ENCODE results near the gene PRH1.

The PRH1 gene

DNA sequence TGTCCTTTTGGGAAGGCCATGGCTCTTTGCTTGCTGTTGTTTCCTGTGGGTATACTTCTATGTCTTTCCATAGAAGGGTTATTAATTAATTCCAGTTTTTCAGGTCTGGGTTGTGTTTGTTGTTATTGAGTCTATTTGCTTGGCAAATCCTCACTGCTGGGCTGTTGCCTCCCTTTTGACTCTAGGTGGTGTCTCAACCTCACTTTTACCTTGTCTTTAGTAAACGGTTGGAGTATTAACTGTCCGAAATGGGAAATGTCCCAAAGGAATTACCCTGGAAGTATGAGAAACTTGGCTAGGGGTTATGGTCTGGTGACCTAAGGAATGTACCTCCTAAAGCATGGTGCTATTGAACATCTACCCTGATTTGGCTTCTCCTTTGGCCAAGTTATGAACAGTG, 16.7 kb downstream of the PRH1 start:
- Histone ChIP-seq H3K9me3 (ENCODE audit: severe bottlenecking) (no peaks in the 10 kb centered on the region), H3K4me3 (ENCODE audit: severe bottlenecking) (no peak overlapping the region), H3K27ac (ENCODE audit: poor library complexity, severe bottlenecking) (no peak overlapping the region), H3K4me1 (ENCODE audit: insufficient read depth, poor library complexity, severe bottlenecking) (no peaks in the 10 kb centered on the region), H3K36me3 (ENCODE audit: low read depth) (no peaks in the 10 kb centered on the region), H3K27me3 (ENCODE audit: insufficient read depth, poor library complexity, severe bottlenecking) (no peaks in the 10 kb centered on the region)
- DNase-seq (ENCODE audit: low spot score) (no peak), ATAC-seq (ENCODE audit: low read depth) (no peak)
- TF ChIP-seq, protein P1, sequence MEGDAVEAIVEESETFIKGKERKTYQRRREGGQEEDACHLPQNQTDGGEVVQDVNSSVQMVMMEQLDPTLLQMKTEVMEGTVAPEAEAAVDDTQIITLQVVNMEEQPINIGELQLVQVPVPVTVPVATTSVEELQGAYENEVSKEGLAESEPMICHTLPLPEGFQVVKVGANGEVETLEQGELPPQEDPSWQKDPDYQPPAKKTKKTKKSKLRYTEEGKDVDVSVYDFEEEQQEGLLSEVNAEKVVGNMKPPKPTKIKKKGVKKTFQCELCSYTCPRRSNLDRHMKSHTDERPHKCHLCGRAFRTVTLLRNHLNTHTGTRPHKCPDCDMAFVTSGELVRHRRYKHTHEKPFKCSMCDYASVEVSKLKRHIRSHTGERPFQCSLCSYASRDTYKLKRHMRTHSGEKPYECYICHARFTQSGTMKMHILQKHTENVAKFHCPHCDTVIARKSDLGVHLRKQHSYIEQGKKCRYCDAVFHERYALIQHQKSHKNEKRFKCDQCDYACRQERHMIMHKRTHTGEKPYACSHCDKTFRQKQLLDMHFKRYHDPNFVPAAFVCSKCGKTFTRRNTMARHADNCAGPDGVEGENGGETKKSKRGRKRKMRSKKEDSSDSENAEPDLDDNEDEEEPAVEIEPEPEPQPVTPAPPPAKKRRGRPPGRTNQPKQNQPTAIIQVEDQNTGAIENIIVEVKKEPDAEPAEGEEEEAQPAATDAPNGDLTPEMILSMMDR (IDR thresholded peaks at IDR 0.05; ENCODE audit: poor library complexity, severe bottlenecking) = no peak

DNA sequence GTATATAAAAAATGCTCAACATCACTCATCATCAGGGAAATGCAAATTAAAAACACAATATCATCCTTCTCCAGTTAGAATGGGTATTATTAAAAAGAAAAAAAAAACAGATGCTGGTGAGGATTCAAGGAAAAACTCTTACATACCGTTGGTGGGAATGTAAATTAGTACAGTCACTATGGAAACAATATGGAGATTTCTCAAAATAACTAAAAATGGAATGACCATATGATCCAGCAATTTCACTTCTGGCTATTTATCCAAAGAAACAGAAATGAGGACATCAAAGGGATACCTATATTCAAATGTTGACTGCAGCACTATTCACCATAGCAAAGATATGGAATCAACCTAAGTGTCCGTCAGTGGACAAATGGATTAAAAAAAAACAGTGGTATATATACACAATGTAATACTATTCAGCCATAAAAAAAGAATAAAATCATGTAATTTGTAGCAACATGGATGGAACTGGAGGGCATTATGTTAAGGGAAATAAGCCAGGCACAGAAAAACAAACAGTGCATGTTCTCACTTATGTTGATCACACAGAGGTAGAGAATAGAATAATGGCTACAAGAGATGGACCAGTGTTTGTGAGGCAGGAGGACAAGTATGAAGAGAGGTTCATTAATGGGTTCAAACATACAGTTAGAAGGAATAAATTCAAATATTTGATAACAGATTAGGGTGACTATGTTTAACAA, 20.4 kb downstream of the PRH1 start:
- no peak for ATAC-seq (ENCODE audit: low read depth)
- H3K4me1 ChIP-seq (ENCODE audit: insufficient read depth, poor library complexity, severe bottlenecking) = no peaks in the 10 kb centered on the region
- no peaks in the 10 kb centered on the region for H3K36me3 ChIP-seq (ENCODE audit: low read depth)
- no peak for DNase-seq (ENCODE audit: low spot score)
- no peak overlapping the region for H3K4me3 ChIP-seq (ENCODE audit: severe bottlenecking)
- TF ChIP-seq, protein P1 (IDR thresholded peaks at IDR 0.05; ENCODE audit: poor library complexity, severe bottlenecking) = no peak
- H3K27ac ChIP-seq (ENCODE audit: poor library complexity, severe bottlenecking) = no peak overlapping the region
- no peaks in the 10 kb centered on the region for H3K9me3 ChIP-seq (ENCODE audit: severe bottlenecking)
- no peaks in the 10 kb centered on the region for H3K27me3 ChIP-seq (ENCODE audit: insufficient read depth, poor library complexity, severe bottlenecking)

DNA sequence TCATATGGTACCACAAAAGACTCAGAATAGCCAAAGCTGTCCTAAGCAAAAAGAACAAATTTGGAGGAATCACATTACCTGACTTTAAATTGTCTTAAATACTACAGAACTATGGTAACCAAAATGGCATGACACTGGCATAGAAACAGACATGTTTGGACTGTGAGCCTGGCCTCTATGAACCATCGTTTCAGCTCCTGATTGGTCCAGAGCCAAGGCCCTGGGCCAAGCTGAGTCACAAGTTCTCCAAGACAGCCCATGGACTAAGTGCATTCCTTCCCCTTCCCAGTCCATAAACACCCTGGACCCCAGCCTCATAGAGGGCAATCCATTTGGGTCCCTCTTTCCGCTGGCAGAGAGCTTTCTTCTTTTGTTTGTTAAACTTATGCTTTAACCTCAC, 22.7 kb downstream of the PRH1 start:
- ATAC-seq (ENCODE audit: low read depth) (no peak), DNase-seq (ENCODE audit: low spot score) (no peak)
- no peaks in the 10 kb centered on the region for H3K9me3 ChIP-seq (ENCODE audit: severe bottlenecking)
- no peak overlapping the region for H3K27ac ChIP-seq (ENCODE audit: poor library complexity, severe bottlenecking)
- H3K4me1 ChIP-seq (ENCODE audit: insufficient read depth, poor library complexity, severe bottlenecking) = no peaks in the 10 kb centered on the region
- H3K36me3 ChIP-seq (ENCODE audit: low read depth) = no peaks in the 10 kb centered on the region
- no peak overlapping the region for H3K4me3 ChIP-seq (ENCODE audit: severe bottlenecking)
- H3K27me3 ChIP-seq (ENCODE audit: insufficient read depth, poor library complexity, severe bottlenecking) = no peaks in the 10 kb centered on the region
- TF ChIP-seq, protein P1 (IDR thresholded peaks at IDR 0.05; ENCODE audit: poor library complexity, severe bottlenecking) = no peak

DNA sequence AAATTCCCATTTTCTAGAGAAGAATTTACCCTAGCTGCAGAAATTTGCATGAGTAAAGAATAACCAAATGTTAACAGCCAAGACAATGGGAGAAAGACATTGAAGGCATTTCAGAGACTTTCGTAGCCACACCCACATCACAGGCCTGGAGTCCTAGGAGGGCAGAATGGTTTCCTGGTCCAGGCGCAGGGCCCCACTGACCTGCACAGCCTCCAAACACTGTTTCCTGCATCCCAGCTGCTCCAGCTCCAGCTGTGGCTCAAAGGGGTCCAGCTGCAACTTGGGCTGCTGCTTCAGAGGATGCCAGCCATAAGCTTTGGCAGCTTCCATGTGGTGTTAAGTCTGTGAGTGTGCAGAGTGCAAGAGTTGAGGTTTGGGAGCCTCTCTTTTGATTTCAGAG, 28.2 kb downstream of the PRH1 start:
- no peak overlapping the region for H3K27ac ChIP-seq (ENCODE audit: poor library complexity, severe bottlenecking)
- no peak overlapping the region for H3K4me3 ChIP-seq (ENCODE audit: severe bottlenecking)
- TF ChIP-seq, protein P1 (IDR thresholded peaks at IDR 0.05; ENCODE audit: poor library complexity, severe bottlenecking) = no peak
- no peaks in the 10 kb centered on the region for H3K9me3 ChIP-seq (ENCODE audit: severe bottlenecking)
- ATAC-seq (ENCODE audit: low read depth) (no peak), DNase-seq (ENCODE audit: low spot score) (no peak)
- H3K27me3 ChIP-seq (ENCODE audit: insufficient read depth, poor library complexity, severe bottlenecking) = no peaks in the 10 kb centered on the region
- no peaks in the 10 kb centered on the region for H3K36me3 ChIP-seq (ENCODE audit: low read depth)
- no peaks in the 10 kb centered on the region for H3K4me1 ChIP-seq (ENCODE audit: insufficient read depth, poor library complexity, severe bottlenecking)

DNA sequence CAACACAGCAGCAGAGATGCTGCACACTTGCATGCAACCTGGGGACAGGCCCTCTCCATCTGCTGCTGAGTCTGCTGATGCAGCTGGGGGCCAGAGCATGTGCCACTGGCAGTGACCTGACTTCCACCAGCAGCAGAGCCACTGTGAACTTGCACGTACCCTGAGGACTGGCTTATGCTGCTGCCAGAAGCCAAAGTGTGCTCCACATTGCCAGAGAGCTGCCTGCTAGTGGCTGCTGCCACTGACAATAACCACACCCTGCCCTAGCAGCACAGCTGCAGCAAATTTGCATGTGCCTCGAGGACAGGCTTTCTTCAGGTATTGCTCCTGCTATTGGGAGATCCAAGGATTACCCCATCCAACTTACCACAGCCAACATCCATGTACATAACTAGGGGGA, 30.3 kb downstream of the PRH1 start:
- DNase-seq (ENCODE audit: low spot score) (no peak), ATAC-seq (ENCODE audit: low read depth) (no peak)
- H3K27me3 ChIP-seq (ENCODE audit: insufficient read depth, poor library complexity, severe bottlenecking) = no peaks in the 10 kb centered on the region
- no peaks in the 10 kb centered on the region for H3K4me1 ChIP-seq (ENCODE audit: insufficient read depth, poor library complexity, severe bottlenecking)
- TF ChIP-seq, protein P1 (IDR thresholded peaks at IDR 0.05; ENCODE audit: poor library complexity, severe bottlenecking) = no peak
- no peaks in the 10 kb centered on the region for H3K9me3 ChIP-seq (ENCODE audit: severe bottlenecking)
- no peak overlapping the region for H3K27ac ChIP-seq (ENCODE audit: poor library complexity, severe bottlenecking)
- no peaks in the 10 kb centered on the region for H3K36me3 ChIP-seq (ENCODE audit: low read depth)
- H3K4me3 ChIP-seq (ENCODE audit: severe bottlenecking) = no peak overlapping the region

Data from RWPE2 (cell line).